Activated T-cell treated with anti-CD3 and anti-CD28 coated beads for 1 hour (primary cell): Measurements from ENCODE around the gene UGT1A4.

ENCODE experiments used
- DNase-seq: peaks from one replicate; pipeline ENCODE4 v3.0.0-alpha.2; 2020; ENCODE audit warnings: low read depth

The UGT1A4 gene

DNA sequence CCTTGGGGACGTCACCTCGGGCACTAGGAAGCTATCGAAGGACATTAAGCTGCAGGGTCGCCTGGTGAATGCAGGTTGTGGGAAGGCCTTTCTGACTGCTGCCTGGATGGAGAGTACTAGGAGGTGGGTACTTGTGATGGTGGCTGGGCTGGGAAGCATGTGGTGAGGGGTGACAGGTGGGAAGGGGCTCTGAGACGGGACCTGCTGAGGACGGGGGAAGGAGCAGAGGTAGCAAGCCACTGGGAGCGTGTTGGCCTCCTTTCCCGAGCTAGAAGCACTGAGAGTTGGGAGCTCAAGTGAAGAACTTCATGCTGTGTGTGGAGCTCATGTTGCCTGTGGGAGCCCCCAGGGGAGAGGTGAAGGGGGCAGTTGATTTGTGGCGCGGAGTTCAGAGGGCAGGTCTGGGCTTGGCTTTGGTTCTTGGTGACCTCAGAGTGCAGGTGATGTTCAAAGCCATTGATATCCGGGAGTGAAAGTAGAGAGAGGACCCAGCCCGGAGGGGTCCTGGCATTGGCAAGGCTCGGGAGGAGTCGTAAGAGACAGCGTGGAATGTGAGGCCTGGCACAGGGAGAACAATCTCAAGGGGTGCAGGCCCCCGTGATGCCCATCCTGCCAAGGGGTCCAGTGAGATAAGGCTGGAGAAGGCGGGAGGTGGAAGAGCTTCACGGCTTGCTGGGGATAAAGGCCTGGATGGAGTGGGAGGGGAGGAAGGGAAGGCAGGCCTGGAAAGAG is 72.8 kb downstream of the UGT1A4 start:
- DNase-seq = no peak

DNA sequence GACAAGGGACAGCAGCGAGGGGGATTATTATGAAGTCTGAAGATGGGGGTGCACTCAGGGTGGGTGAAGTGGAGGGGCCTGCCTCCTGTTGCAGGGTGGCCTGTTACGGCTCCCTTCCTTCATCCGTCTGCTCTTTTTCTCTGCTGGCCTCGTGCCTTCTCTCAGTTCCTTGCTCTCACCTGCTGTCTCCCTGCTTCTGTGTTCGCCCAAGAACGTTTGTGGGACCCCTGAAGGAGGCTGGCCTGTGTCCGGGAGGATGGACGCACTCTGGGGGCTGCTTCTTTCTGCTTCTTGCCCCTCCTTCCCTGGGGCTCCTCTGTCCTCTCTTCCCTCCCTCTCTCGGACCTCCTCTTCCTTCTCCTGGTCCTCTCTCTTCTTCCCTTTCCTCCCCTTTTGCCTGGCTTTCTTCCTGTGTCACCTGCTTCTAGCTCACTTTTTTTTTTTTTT is 73.4 kb downstream of the UGT1A4 start:
- no peak for DNase-seq

DNA sequence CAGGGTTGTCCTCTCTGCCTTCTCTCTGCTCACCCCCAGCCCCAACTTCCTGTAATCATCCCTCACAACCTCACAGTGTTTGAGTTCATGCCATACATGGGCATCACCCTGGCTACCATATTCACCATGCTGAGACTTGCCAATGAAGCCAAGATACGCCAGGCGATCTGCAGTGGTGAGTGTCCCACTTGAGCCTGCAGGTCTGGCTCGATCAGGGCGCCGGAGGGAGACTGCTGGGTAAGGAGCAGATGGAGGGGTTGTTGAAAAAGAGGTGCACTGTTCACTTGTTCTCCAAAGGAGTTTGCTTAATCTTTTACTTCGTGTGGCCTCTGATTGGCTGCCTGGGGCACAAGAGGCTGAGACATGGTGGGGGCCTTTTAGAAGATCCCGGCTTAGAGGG is 74.2 kb downstream of the UGT1A4 start:
- DNase-seq = no peak

DNA sequence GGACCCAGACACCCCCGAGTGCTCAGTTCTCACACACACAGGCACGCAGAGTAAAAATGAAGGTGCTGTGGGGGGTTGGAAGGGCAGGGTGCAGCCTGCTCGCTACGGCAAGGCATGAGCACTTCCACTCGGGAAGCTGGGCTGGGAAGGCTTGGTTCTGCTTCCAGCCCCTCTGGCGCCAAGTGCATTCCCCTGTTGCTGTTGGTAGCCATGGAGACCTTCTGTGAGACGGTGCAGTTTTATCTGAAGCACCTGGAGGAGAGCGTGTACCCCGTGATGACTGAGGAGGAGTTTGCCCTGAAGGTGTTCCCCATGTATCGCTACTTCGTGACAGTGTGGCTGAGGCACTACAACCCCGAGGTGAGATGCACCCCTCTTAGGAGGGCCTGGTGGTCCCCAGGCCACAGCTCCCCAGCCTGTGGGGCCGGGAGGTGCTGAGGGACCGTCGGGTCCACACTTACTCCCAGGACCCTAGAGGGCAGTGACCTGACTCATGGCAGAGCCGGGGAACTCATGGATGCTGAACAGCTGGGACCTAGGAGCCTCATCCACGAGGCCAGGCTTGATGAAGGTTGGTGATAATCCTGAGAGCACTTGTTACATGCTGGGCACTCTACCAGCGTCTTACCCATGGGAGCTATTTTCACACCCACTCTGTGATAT is 75.1 kb downstream of the UGT1A4 start:
- DNase-seq = no peak

GRCh38 chr2:233794128-233794658 is 75.7 kb downstream of the UGT1A4 start:
- no peak for DNase-seq

DNA sequence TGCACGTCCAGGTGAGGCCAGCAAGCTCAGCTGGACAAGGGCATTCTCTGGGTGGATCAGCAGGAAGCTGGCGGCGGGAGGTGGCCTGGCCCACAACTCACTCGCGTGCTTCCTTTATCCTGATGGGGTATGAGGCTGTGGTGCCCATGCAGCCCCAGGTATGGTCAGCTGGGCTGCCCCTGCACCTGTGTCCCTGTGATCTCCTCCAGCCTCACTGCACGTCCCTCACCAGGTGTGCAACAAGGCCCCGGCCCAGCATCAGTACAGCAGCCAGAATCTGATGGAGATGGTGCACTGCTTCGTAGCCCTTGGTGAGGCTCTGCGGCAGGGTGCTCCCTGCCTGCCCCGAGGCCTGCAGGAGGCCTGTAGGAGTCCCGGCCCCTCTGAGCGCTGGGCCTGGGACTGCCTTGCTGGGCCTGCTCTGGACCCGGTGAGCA is 77.2 kb downstream of the UGT1A4 start:
- no peak for DNase-seq

- no peak for DNase-seq
These were observed 77.7 kb downstream of the UGT1A4 start for GRCh38 chr2:233796254-233796653.

DNA sequence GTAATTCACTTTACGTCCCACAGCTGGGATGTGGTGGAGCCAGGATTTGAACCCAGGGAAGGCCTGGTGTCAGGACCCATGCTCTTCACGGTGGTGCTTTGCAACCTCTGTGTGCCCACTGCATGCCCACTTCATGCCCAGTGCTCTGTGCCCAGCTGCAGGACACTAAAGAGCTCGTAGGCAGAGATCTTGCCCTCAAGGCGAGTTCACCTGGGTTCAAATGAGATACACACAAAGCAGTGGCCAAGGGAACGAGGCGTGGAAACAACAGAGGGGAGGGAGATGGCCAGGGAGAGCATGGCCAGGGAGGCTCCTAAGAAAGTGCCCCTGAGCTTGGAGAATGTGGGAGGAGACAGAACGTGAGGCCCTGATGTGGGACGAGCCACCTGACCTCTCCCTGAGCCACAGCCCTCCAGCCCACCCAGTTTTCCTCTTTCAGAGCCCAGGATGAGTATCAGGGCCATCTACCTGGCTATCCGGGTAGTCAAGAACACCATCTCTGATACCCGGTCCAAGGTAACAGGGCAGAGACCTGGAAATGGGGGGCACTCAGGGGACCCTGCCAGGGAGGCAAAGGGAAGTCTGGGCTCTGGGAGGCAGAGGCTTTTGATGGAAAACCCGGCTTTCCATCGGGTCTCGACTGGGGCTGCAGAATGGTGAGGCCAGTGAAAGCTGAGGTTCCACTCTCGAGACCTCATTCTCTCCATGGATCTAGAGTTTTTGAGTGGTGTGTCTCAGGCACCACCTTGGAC is 80.0 kb downstream of the UGT1A4 start:
- DNase-seq = no peak

GRCh38 chr2:233799087-233799665 is 80.6 kb downstream of the UGT1A4 start:
- DNase-seq = no peak

DNA sequence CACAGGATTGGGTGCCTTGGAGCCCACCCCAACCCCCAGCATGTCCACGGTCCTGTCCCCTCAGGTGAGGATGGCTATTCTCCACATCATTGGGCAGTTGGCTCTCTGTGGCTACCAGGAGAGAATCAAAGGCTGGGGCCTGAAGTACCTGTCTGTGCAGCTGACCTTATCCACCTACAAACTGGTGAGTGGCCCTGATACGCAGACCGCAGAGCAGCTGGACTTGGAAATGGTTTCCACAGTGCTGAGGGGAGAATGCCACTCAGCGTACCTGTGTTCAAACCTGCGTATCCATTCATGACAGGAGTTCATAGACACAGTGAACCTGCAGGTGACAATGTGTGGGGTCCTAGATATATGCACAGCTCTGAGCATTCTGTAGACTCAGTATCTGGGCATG is 81.2 kb downstream of the UGT1A4 start:
- DNase-seq = no peak

DNA sequence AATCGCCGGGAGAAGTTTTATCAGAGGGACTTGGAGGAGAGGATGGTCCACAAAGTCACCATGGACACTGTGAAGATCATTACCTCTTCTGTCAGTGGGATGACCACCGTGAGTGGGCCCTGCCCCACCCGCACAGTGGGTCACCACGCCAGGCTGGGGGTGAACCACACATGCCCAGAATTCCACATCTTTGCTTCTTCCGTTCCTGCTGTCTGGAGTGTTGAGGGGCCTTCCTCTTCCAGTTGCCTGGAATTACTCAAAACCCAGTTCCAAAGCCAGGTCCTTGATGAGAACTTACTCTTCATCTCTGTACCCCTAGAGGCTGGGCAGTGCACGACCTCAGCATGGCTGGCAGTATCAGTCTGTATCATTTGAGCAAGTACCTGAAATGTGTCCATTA is 81.7 kb downstream of the UGT1A4 start:
- no peak for DNase-seq

DNA sequence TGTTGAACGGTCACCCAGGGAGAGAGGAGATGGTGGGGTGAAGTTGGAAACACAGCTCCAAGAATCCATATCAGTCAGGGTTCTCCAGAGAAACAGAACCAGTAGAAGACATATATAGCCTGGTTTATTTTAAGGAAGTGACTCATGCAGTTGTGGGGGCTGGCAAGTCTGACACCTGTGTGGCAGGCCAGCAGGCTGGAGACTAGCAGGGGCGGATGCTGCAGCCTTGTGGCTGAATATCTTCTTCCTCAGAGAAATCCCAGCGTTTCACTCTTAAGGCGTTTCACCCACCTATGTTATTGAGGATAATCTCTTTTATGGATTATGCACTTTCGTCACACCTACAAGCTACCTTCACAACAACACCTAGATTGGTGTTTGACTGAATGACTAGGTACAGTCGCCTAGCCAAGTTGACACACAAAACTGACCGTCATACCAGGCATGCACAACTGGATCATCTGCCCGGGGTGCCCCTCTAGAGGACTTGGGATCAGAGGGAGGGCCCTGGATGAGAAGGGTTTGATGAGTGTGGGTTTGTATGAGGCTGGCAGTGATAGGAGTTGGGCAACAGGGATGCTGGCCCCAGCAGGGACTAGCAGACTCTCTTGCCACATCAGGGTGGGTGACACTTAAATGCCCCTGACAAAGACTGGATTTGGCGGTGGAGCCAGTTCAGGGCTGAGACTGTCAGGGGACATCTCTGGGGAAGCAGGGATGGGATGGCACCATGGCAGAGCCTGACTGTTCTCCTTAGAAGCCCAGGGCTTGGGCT is 83.0 kb downstream of the UGT1A4 start:
- no peak for DNase-seq

DNA sequence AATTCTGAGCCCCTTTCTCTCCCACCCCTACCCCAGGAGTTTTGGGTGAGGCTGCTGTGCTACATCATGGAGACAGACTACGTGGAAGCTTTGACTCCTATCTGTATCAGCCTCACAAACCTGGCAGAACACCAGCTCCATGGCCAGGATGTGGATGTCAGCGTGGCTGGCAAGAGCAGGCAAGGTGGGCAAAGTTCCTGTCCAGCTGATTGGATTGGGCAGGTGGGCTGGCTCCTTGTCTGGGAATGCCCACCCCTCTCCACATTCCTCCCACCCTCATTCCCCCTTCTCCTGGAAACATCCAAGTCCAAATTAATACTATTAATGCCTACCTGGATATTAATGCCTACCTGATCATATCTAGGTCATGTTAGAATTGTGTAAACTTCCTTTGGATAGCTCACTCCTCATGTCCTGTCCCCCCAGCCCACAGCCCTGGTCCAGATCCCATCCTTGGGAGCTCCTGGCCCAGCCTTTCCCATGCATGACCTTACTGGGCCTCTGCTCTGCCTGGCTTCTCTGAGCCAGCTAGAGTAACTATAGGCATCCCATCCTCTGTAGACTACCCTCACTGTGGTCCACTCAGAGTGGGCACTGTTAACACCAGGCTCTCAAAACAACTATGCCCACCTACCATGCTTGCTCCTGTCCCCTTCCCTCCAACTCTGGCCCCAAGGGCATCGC is 83.7 kb downstream of the UGT1A4 start:
- no peak for DNase-seq

DNA sequence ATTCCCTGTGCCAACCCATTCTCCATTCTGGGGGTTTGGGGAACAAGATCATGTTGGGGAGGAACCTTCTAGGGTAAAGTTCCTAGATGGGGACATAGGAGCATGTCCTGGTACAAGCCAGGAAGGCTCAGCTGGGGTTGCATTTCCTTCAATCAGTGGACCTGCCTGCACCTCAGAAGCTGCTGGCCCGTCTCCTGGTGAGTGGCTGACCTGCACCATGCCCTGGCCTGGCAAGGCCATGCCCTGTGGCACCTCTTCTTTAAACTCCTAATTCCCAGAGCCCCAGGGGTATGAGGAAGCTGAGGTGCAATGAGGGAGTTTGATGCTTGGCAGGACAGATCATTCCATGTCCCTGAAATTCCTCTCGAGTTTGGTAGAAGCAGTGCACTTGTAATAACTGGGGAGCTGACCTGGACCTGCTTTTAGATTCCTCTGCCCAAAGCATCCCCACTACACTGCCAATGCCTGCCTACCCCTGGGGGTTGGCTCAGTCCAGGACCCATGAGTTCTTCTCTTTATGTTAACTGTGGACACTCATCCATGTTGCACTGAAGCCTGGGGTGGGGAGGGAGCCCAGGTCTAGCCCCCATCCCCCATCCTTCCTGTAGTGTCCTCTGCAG is 84.9 kb downstream of the UGT1A4 start:
- DNase-seq = no peak

- no peak for DNase-seq
These were observed 85.5 kb downstream of the UGT1A4 start for GRCh38 chr2:233803994-233804393.

DNA sequence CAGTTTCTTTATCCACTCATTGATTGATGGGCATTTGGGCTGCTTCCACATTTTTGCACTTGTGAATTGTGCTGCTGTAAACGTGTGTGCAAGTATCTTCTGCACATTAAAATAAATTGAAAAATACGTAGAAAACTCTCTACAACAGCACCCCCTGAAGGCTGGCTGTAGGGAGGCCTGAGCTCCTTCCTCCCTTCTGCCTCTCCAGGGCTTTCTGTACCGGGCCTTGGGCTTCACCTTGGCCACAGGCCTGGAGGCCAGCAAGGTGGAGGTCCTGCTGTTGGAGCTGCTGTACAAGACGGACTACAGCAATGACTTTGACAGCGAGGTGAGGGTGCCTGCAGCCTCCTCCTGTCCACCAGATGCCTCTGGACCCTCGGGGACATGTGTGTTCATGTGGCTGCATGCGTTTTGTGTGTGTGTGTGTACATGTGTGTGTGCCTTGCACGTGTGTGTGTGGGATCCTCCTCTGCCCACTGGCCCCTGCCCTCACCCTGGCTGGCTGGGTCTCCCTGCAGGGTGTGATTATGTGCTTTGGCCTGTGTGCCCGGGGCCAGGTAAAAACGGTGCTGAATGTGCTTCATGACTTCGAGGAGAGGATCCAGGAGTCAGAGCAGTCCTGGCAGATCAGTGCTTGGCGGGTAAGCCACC is 88.8 kb downstream of the UGT1A4 start:
- DNase-seq = no peak

- DNase-seq = no peak
These were observed 89.7 kb downstream of the UGT1A4 start for GRCh38 chr2:233807966-233808935.

GRCh38 chr2:233810385-233810784 is 91.8 kb downstream of the UGT1A4 start:
- no peak for DNase-seq

GRCh38 chr2:233811087-233811486 is 92.6 kb downstream of the UGT1A4 start:
- no peak for DNase-seq
